ENCODE measurements around the gene E2F6. TPM values are rescaled to one million over a fixed set of nuclear protein-coding genes. Genes with fewer than 3 reads are reported as not detected.

Gene E2F6
- total and polyA plus RNA-seq, 2 of the 13 experiments (the other 11 are each of a cell fraction or from before 2014, with no cell fraction given), result 27.3 to 36.0 TPM

DNA sequence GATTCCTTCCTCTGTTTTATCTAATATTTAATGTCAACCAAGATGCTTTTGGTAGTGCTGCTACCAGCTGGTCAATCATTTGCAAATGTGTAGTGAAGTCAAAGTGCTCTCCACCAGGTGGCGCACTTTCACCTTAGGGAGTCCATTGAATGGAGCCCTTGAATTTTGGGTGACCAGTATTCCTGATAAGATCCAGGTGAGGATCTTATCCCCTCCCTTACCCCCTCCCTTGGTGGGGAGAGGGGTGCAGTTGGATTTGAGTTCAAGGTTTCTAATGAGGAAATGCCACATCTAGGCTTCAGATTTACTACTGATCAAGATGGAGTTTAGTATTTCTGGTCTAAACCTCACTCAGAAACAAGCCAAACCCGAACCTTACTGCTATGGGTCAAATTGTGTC, 12.0 kb upstream of the E2F6 start (continued):
- TF ChIP-seq, protein P1, sequence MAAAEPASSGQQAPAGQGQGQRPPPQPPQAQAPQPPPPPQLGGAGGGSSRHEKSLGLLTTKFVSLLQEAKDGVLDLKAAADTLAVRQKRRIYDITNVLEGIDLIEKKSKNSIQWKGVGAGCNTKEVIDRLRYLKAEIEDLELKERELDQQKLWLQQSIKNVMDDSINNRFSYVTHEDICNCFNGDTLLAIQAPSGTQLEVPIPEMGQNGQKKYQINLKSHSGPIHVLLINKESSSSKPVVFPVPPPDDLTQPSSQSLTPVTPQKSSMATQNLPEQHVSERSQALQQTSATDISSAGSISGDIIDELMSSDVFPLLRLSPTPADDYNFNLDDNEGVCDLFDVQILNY (CRISPR knock-in tag; conservative IDR thresholded peaks at IDR 0.05), result no peak
- TF ChIP-seq, protein P2, sequence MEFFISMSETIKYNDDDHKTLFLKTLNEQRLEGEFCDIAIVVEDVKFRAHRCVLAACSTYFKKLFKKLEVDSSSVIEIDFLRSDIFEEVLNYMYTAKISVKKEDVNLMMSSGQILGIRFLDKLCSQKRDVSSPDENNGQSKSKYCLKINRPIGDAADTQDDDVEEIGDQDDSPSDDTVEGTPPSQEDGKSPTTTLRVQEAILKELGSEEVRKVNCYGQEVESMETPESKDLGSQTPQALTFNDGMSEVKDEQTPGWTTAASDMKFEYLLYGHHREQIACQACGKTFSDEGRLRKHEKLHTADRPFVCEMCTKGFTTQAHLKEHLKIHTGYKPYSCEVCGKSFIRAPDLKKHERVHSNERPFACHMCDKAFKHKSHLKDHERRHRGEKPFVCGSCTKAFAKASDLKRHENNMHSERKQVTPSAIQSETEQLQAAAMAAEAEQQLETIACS (CRISPR knock-in tag; IDR thresholded peaks at IDR 0.05), result no peak
- TF ChIP-seq, protein P3, sequence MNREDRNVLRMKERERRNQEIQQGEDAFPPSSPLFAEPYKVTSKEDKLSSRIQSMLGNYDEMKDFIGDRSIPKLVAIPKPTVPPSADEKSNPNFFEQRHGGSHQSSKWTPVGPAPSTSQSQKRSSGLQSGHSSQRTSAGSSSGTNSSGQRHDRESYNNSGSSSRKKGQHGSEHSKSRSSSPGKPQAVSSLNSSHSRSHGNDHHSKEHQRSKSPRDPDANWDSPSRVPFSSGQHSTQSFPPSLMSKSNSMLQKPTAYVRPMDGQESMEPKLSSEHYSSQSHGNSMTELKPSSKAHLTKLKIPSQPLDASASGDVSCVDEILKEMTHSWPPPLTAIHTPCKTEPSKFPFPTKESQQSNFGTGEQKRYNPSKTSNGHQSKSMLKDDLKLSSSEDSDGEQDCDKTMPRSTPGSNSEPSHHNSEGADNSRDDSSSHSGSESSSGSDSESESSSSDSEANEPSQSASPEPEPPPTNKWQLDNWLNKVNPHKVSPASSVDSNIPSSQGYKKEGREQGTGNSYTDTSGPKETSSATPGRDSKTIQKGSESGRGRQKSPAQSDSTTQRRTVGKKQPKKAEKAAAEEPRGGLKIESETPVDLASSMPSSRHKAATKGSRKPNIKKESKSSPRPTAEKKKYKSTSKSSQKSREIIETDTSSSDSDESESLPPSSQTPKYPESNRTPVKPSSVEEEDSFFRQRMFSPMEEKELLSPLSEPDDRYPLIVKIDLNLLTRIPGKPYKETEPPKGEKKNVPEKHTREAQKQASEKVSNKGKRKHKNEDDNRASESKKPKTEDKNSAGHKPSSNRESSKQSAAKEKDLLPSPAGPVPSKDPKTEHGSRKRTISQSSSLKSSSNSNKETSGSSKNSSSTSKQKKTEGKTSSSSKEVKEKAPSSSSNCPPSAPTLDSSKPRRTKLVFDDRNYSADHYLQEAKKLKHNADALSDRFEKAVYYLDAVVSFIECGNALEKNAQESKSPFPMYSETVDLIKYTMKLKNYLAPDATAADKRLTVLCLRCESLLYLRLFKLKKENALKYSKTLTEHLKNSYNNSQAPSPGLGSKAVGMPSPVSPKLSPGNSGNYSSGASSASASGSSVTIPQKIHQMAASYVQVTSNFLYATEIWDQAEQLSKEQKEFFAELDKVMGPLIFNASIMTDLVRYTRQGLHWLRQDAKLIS (CRISPR knock-in tag; IDR thresholded peaks at IDR 0.05), result no peak
- no peak for TF ChIP-seq HNRNPK (IDR thresholded peaks at IDR 0.05; ENCODE audit: low read depth, low read length, poor library complexity, severe bottlenecking)
- no peak for TF ChIP-seq NFE2L2 (IDR thresholded peaks at IDR 0.05; ENCODE audit: low read length)
- no peak for TF ChIP-seq ZNF788 (CRISPR knock-in tag; IDR thresholded peaks at IDR 0.05; ENCODE audit: borderline replicate concordance)
- TF ChIP-seq KLF16 (CRISPR knock-in tag; IDR thresholded peaks at IDR 0.05), result peak in 1 of 2 experiments; percentile 76; a peak in 1 of 4 replicates
- TF ChIP-seq YY1 (IDR thresholded peaks at IDR 0.05; ENCODE audit: insufficient read depth, insufficient replicate concordance, low read depth, low read length), result no peak
- 0 out of 2 replicates have a peak, but pooled peaks have one; percentile 46 for TF ChIP-seq FOXO1 (CRISPR knock-in tag; IDR thresholded peaks at IDR 0.05)
- no peak for TF ChIP-seq AHR (CRISPR knock-in tag; IDR thresholded peaks at IDR 0.05)
- no peak for TF ChIP-seq TP53 (CRISPR knock-in tag; conservative IDR thresholded peaks at IDR 0.05)
- TF ChIP-seq, protein P4, sequence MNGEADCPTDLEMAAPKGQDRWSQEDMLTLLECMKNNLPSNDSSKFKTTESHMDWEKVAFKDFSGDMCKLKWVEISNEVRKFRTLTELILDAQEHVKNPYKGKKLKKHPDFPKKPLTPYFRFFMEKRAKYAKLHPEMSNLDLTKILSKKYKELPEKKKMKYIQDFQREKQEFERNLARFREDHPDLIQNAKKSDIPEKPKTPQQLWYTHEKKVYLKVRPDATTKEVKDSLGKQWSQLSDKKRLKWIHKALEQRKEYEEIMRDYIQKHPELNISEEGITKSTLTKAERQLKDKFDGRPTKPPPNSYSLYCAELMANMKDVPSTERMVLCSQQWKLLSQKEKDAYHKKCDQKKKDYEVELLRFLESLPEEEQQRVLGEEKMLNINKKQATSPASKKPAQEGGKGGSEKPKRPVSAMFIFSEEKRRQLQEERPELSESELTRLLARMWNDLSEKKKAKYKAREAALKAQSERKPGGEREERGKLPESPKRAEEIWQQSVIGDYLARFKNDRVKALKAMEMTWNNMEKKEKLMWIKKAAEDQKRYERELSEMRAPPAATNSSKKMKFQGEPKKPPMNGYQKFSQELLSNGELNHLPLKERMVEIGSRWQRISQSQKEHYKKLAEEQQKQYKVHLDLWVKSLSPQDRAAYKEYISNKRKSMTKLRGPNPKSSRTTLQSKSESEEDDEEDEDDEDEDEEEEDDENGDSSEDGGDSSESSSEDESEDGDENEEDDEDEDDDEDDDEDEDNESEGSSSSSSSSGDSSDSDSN (CRISPR knock-in tag; IDR thresholded peaks at IDR 0.05), result 0 out of 2 replicates have a peak, but pooled peaks have one; percentile 4
- peak; percentile 78 for TF ChIP-seq HNRNPUL1 (IDR thresholded peaks at IDR 0.05; ENCODE audit: low read depth, low read length)
- TF ChIP-seq MIER2 (CRISPR knock-in tag; IDR thresholded peaks at IDR 0.05), result peak; percentile 13; the same call in 1 of the 2 replicates
- TF ChIP-seq, protein P5, sequence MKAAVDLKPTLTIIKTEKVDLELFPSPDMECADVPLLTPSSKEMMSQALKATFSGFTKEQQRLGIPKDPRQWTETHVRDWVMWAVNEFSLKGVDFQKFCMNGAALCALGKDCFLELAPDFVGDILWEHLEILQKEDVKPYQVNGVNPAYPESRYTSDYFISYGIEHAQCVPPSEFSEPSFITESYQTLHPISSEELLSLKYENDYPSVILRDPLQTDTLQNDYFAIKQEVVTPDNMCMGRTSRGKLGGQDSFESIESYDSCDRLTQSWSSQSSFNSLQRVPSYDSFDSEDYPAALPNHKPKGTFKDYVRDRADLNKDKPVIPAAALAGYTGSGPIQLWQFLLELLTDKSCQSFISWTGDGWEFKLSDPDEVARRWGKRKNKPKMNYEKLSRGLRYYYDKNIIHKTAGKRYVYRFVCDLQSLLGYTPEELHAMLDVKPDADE (CRISPR knock-in tag; IDR thresholded peaks at IDR 0.05), result no peak
- TF ChIP-seq SOX6 (IDR thresholded peaks at IDR 0.05), result no peak
- TF ChIP-seq SOX6 (CRISPR knock-in tag; IDR thresholded peaks at IDR 0.05), result no peak
- no peak for TF ChIP-seq ZNF333 (CRISPR knock-in tag; IDR thresholded peaks at IDR 0.05; ENCODE audit: borderline replicate concordance)
- no peak for TF ChIP-seq ZNF337 (CRISPR knock-in tag; IDR thresholded peaks at IDR 0.05; ENCODE audit: borderline replicate concordance, low read depth)
- no peak for TF ChIP-seq NR3C1 (CRISPR knock-in tag; IDR thresholded peaks at IDR 0.05)
- TF ChIP-seq BCL6 (CRISPR knock-in tag; IDR thresholded peaks at IDR 0.05), result no peak
- TF ChIP-seq ZNF326 (CRISPR knock-in tag; IDR thresholded peaks at IDR 0.05; ENCODE audit: borderline replicate concordance), result no peak

Measured in HepG2 (cell line).